IMR-90 (cell line): ENCODE results near the gene NGB. TPM values are rescaled to one million over a fixed set of nuclear protein-coding genes. Genes with fewer than 3 reads are reported as not detected.

Experiments used
- ATAC-seq: fragments of 200-7000 bp; cut with Tn5 transposase; 2 replicates; pipeline ENCODE4 v1.9.1; 2020; ENCODE audit warnings: low read depth, mild to moderate bottlenecking, moderate library complexity
- BruUV-seq: library from RNA; stranded (reverse); fragments of 400-500 nt; replicated peaks from 2 replicates; lab custom pipeline; 2021; lab: Mats Ljungman, UMichigan
- CTCF ChIA-PET: fragments of 300-600 bp; formaldehyde crosslinking; extraction: SDS; loops from one replicate; lab custom pipeline; 2021; ENCODE audit warnings: antibody characterized with exemption; lab: Yijun Ruan, JAX
- POLR2A ChIA-PET: fragments of 300-600 bp; sonication (Branson Sonifier 250); formaldehyde crosslinking; loops from one replicate; lab custom pipeline; 2022; ENCODE audit warnings: antibody characterized with exemption; ENCODE audit not compliant: unreplicated experiment; lab: Charles Lee
- DNase-seq: peaks from one replicate; pipeline ENCODE4 v3.0.0; 2013
- H2AFZ ChIP-seq: replicated peaks from 2 replicates; pipeline ENCODE3; 2013; ENCODE audit warnings: low read length, mild to moderate bottlenecking; ENCODE audit not compliant: poor library complexity
- H2AK5ac ChIP-seq: 2 replicates; pipeline ENCODE4 v1.6.1; 2013; ENCODE audit warnings: low read depth, low read length, inconsistent platforms
- H2AK9ac ChIP-seq: replicated peaks from 2 replicates; pipeline ENCODE3; 2013; ENCODE audit warnings: mild to moderate bottlenecking, low read depth, low read length, moderate library complexity; ENCODE audit not compliant: poor library complexity
- H2BK120ac ChIP-seq: 2 replicates; pipeline ENCODE4 v1.6.1; 2013; ENCODE audit warnings: low read depth, low read length, inconsistent platforms
- H2BK15ac ChIP-seq: 3 replicates; pipeline ENCODE4 v1.6.1; 2013; ENCODE audit warnings: low read depth, low read length, inconsistent platforms
- H2BK20ac ChIP-seq: 2 replicates; pipeline ENCODE4 v1.6.1; 2013; ENCODE audit warnings: low read depth, mild to moderate bottlenecking, inconsistent platforms, low read length, moderate library complexity
- H2BK5ac ChIP-seq: 2 replicates; pipeline ENCODE4 v1.6.1; 2013; ENCODE audit warnings: mild to moderate bottlenecking, low read depth, low read length, inconsistent platforms; ENCODE audit not compliant: poor library complexity, severe bottlenecking
- H3K14ac ChIP-seq: replicated peaks from 2 replicates; pipeline ENCODE4 v1.6.1; 2013; ENCODE audit warnings: low read depth, low read length, inconsistent platforms
- H3K18ac ChIP-seq: 2 replicates; pipeline ENCODE4 v1.6.1; 2013; ENCODE audit warnings: low read depth, low read length, control low read depth
- H3K23ac ChIP-seq: 2 replicates; pipeline ENCODE4 v1.6.1; 2013; ENCODE audit warnings: low read depth, low read length, inconsistent platforms
- H3K27ac ChIP-seq: 2 replicates; pipeline ENCODE4 v1.5.1; 2013; ENCODE audit warnings: mild to moderate bottlenecking, control low read depth, low read length; ENCODE audit not compliant: insufficient read depth
- H3K27me3 ChIP-seq: 2 replicates; pipeline ENCODE4 v1.6.1; 2013; ENCODE audit warnings: low read length; ENCODE audit not compliant: control insufficient read depth, insufficient read depth
- H3K36me3 ChIP-seq: 2 replicates; pipeline ENCODE4 v1.6.1; 2013; ENCODE audit warnings: low read length, mixed read lengths; ENCODE audit not compliant: control insufficient read depth, insufficient read depth
- H3K4ac ChIP-seq: 2 replicates; pipeline ENCODE4 v1.6.1; 2013; ENCODE audit warnings: low read depth, low read length, inconsistent platforms
- H3K4me1 ChIP-seq: 2 replicates; pipeline ENCODE4 v1.6.1; 2013; ENCODE audit warnings: low read length, mixed read lengths; ENCODE audit not compliant: control insufficient read depth, insufficient read depth
- H3K4me2 ChIP-seq: 2 replicates; pipeline ENCODE4 v1.6.1; 2013; ENCODE audit warnings: low read depth, mild to moderate bottlenecking, control low read depth, low read length, moderate library complexity
- H3K4me3 ChIP-seq: 2 replicates; pipeline ENCODE4 v1.5.1; 2013; ENCODE audit warnings: low read depth, mild to moderate bottlenecking, control low read depth, low read length, moderate library complexity; ENCODE audit not compliant: insufficient read depth
- H3K56ac ChIP-seq: 2 replicates; pipeline ENCODE4 v1.6.1; 2013; ENCODE audit warnings: low read length, inconsistent platforms; ENCODE audit not compliant: insufficient read depth; ENCODE audit errors: extremely low read depth
- H3K79me1 ChIP-seq, 2 experiments: 2 replicates each; pipeline ENCODE4 v1.6.1; 2013; ENCODE audit warnings: low read length in 2 of 2, inconsistent platforms in 1 of 2, low read depth in 1 of 2
- H3K9ac ChIP-seq: 2 replicates; pipeline ENCODE4 v1.6.1; 2013; ENCODE audit warnings: low read depth, low read length, control low read depth
- H3K9me1 ChIP-seq: 2 replicates; pipeline ENCODE4 v1.6.1; 2013; ENCODE audit warnings: low read length, inconsistent platforms; ENCODE audit not compliant: insufficient read depth
- H3K9me3 ChIP-seq: 2 replicates; pipeline ENCODE4 v1.6.1; 2013; ENCODE audit warnings: low read length; ENCODE audit not compliant: control insufficient read depth, insufficient read depth
- H4K20me1 ChIP-seq: 2 replicates; pipeline ENCODE4 v1.6.1; 2013; ENCODE audit warnings: low read length, inconsistent platforms; ENCODE audit not compliant: insufficient read depth
- H4K5ac ChIP-seq: 2 replicates; pipeline ENCODE4 v1.6.1; 2013; ENCODE audit warnings: mild to moderate bottlenecking, low read depth, low read length, control low read depth
- H4K8ac ChIP-seq, 2 experiments: 2 replicates each; pipeline ENCODE4 v1.6.1; 2013; ENCODE audit warnings: low read depth in 2 of 2, low read length in 2 of 2, control low read depth in 1 of 2, inconsistent platforms in 1 of 2
- H4K91ac ChIP-seq: 2 replicates; pipeline ENCODE4 v1.6.1; 2013; ENCODE audit warnings: low read depth, low read length, inconsistent platforms; ENCODE audit not compliant: insufficient read depth
- BHLHE40 ChIP-seq: fragments of 150-350 bp; IDR thresholded peaks from 2 replicates; pipeline ENCODE4 v1.6.1; 2016; ENCODE audit warnings: mild to moderate bottlenecking, low read depth, low read length
- CEBPB ChIP-seq: IDR thresholded peaks from 2 replicates; pipeline ENCODE4 v1.6.1; 2012; ENCODE audit warnings: low read depth, low read length, improper control_type of control experiment
- CHD1 ChIP-seq: IDR thresholded peaks from 2 replicates; pipeline ENCODE4 v1.6.1; 2012; ENCODE audit warnings: low read depth, low read length, improper control_type of control experiment
- FOS ChIP-seq: fragments of 150-350 bp; IDR thresholded peaks from 2 replicates; pipeline ENCODE4 v1.6.1; 2016; ENCODE audit warnings: low read depth, low read length
- MAFK ChIP-seq: IDR thresholded peaks from 2 replicates; pipeline ENCODE4 v1.6.1; 2012; ENCODE audit warnings: low read depth, low read length, improper control_type of control experiment
- MXI1 ChIP-seq: IDR thresholded peaks from 2 replicates; pipeline ENCODE4 v1.6.1; 2012; ENCODE audit warnings: low read depth, mild to moderate bottlenecking, low read length, moderate library complexity, borderline replicate concordance
- NFE2L2 ChIP-seq: fragments of 150-350 bp; IDR thresholded peaks from 2 replicates; pipeline ENCODE4 v1.6.1; 2016; ENCODE audit warnings: low read depth, mild to moderate bottlenecking, low read length
- RAD21 ChIP-seq: IDR thresholded peaks from 2 replicates; pipeline ENCODE4 v1.6.1; 2012; ENCODE audit warnings: low read length, improper control_type of control experiment
- RCOR1 ChIP-seq: IDR thresholded peaks from 2 replicates; pipeline ENCODE4 v1.6.1; 2012; ENCODE audit warnings: mild to moderate bottlenecking, low read length, improper control_type of control experiment; ENCODE audit not compliant: insufficient replicate concordance
- RFX5 ChIP-seq: IDR thresholded peaks from 2 replicates; pipeline ENCODE4 v1.8.0; 2012; ENCODE audit warnings: low read depth, mild to moderate bottlenecking, low read length, moderate library complexity
- SMC3 ChIP-seq: fragments of 150-350 bp; IDR thresholded peaks from 2 replicates; pipeline ENCODE4 v1.6.1; 2016; ENCODE audit warnings: low read depth, mild to moderate bottlenecking, antibody characterized with exemption, low read length, moderate library complexity
- WGBS, 2 experiments: methylation state at CpG; one replicate each; pipeline versions ENCODE4 v1.1.5 to v1.1.7; 2013; ENCODE audit warnings: missing lambda C conversion rate in 2 of 2; ENCODE audit not compliant: insufficient read length in 1 of 2; ENCODE audit errors: extremely low coverage in 2 of 2; 5-methylcytosine and 5-hydroxymethylcytosine counted together
- dilution Hi-C: fragments of 300-500 bp; cut with HindIII; formaldehyde crosslinking; loops from one replicate; pipeline ENCODE4 v1.14.3; 2018; ENCODE audit warnings: low sequenced_read_pairs; ENCODE audit not compliant: unreplicated experiment
- in situ Hi-C: fragments of 300-500 bp; cut with MboI; formaldehyde crosslinking; loops from 3 replicates; pipeline ENCODE4 v1.14.3; 2019; ENCODE audit warnings: low sequenced_read_pairs, inconsistent platforms, mixed read lengths
- intact Hi-C: fragments of 100-400 bp; cut with micrococcal nuclease; formaldehyde crosslinking; loops from 2 replicates; pipeline ENCODE4 v1.10.0; 2022
- polyA plus RNA-seq, 3 experiments: library from polyadenylated mRNA; depleted of rRNA; stranded (reverse); fragments of >200 nt; gene quantifications; 2 replicates each; pipeline ENCODE4 v1.2.3, GENCODE V29; 2012; ENCODE audit warnings: low replicate concordance in 1 of 3
- total RNA-seq: library from RNA; depleted of rRNA; stranded (reverse); fragments of >200 nt; gene quantifications from 2 replicates; pipeline ENCODE4 v1.2.3, GENCODE V29; 2012
- TF ChIP-seq, protein P1 (sequence below): conservative IDR thresholded peaks from 2 replicates; pipeline ENCODE4 v1.5.1; 2012; ENCODE audit warnings: mild to moderate bottlenecking, low read depth, low read length, improper control_type of control experiment
- TF ChIP-seq, protein P2 (sequence below): fragments of 150-350 bp; IDR thresholded peaks from 2 replicates; pipeline ENCODE4 v1.6.1; 2017; ENCODE audit warnings: mild to moderate bottlenecking, antibody characterized with exemption, low read length, low read depth

Gene NGB
- total and polyA plus RNA-seq, 2 of the 4 experiments (the other 2 are of a cell fraction), result not detected

DNA sequence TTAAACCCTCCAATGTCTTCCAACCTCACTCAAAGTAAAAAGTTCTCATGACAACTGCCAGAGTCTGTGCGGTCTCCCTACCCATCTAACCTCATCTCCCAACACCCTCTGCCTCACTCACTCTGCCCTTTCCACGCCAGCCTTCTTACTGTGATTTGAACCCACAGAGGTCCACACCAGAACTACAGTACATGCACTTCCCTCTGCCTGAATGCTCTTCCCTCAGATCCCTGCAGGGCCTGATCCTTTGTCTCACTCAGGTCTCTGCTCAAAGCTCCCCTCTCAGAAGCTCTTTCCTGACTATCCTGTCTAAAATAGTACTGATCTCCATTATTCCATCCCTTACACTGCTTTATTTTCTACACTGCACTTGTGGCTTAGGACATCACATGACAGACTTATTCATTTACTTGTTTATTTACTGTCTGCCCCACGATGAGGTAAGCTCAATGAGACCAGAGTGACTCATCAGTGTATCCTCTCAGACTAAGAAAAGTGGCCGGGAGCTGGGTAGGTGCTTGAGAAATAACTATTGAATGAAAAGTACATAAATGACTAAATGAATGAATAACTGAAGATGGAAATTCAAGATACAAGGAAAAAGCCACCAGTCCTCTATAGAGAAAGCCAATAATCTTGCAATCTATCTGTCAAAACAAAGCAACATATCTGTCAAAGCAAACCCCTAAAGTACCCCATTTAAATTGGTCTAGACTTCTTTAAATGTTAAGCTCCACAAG, 32.6 kb upstream of the NGB start:
- WGBS, 2 experiments, result 100% methylated on average over 2 of the region's 4 CpGs; no CpG with 5 or more reads in 1 of the 2 experiments
- peak overlapping the region; percentile 42 for H3K27ac ChIP-seq
- POLR2A ChIA-PET, result interaction anchor here (0.6 to 0.9 kb wide), 3 partner anchors 11 to 12 kb away, joined by 3 to 4 read pairs (median 4); no protein-coding TSS in a partner anchor
- no peaks in the 10 kb centered on the region for H3K27me3 ChIP-seq
- H3K9me1 ChIP-seq, result peaks cover 15% of the 10 kb centered on the region
- no peak overlapping the region for H3K9ac ChIP-seq
- H3K18ac ChIP-seq, result peak overlapping the region; percentile 82
- H2BK5ac ChIP-seq, result peak overlapping the region; percentile 77
- H2AK5ac ChIP-seq, result peak overlapping the region; percentile 89
- peak overlapping the region; percentile 25 for H2AFZ ChIP-seq
- peak overlapping the region; percentile 18; the same call in 1 of the 3 replicates for H2BK15ac ChIP-seq
- peak overlapping the region; percentile 81 for H2BK20ac ChIP-seq
- peak overlapping the region; percentile 86 for H3K4ac ChIP-seq
- peaks cover 6 to 15% of the 10 kb centered on the region in 2 experiments for H3K79me1 ChIP-seq
- H2AK9ac ChIP-seq, result no peak overlapping the region
- H2BK120ac ChIP-seq, result peak overlapping the region; percentile 81
- H4K8ac ChIP-seq, result peak overlapping the region in 1 of 2 experiments; percentile 45; a peak in 1 of 4 replicates
- intact Hi-C loops, result loop anchor here (5.0 kb wide), 2 partner anchors 249 to 431 kb away; no protein-coding TSS in a partner anchor
- peak; percentile 97 for DNase-seq
- no TSS peak for BruUV-seq
- peaks cover 1% of the 10 kb centered on the region; the same call in 1 of the 2 replicates for H3K36me3 ChIP-seq
- peak overlapping the region; percentile 17; the same call in 1 of the 2 replicates for H4K5ac ChIP-seq
- peaks cover 9% of the 10 kb centered on the region; the same call in 1 of the 2 replicates for H4K20me1 ChIP-seq
- in situ Hi-C loops, result loop anchor here (25.0 kb wide), 1 partner anchor 416 kb away; no protein-coding TSS in a partner anchor
- peak overlapping the region; percentile 58 for H3K14ac ChIP-seq
- H3K56ac ChIP-seq, result peak overlapping the region; percentile 59; the same call in 1 of the 2 replicates
- dilution Hi-C loops, result no loop called here
- H3K4me2 ChIP-seq, result peak overlapping the region; percentile 72
- no peak overlapping the region for H3K4me3 ChIP-seq
- CTCF ChIA-PET, result interaction anchor here (0.5 to 7.0 kb wide), 3 partner anchors 11 to 37 kb away, joined by 3 to 116 read pairs (median 5); no protein-coding TSS in a partner anchor
- peaks cover 12% of the 10 kb centered on the region for H3K4me1 ChIP-seq
- peak; percentile 77 for ATAC-seq
- peak overlapping the region; percentile 56 for H4K91ac ChIP-seq
- no peaks in the 10 kb centered on the region for H3K9me3 ChIP-seq
- H3K23ac ChIP-seq, result peak overlapping the region; percentile 34
- TF ChIP-seq, protein P1, sequence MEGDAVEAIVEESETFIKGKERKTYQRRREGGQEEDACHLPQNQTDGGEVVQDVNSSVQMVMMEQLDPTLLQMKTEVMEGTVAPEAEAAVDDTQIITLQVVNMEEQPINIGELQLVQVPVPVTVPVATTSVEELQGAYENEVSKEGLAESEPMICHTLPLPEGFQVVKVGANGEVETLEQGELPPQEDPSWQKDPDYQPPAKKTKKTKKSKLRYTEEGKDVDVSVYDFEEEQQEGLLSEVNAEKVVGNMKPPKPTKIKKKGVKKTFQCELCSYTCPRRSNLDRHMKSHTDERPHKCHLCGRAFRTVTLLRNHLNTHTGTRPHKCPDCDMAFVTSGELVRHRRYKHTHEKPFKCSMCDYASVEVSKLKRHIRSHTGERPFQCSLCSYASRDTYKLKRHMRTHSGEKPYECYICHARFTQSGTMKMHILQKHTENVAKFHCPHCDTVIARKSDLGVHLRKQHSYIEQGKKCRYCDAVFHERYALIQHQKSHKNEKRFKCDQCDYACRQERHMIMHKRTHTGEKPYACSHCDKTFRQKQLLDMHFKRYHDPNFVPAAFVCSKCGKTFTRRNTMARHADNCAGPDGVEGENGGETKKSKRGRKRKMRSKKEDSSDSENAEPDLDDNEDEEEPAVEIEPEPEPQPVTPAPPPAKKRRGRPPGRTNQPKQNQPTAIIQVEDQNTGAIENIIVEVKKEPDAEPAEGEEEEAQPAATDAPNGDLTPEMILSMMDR, result no peak
- TF ChIP-seq RAD21 (no peak), NFE2L2 (peak; percentile 67; the same call in 1 of the 2 replicates), MXI1 (no peak), MAFK (no peak), CHD1 (0 out of 2 replicates have a peak, but pooled peaks have one; percentile 19), RFX5 (no peak), FOS (peak; percentile 99), RCOR1 (no peak), SMC3 (no peak), CEBPB (peak; percentile 87), BHLHE40 (peak; percentile 84)
- TF ChIP-seq, protein P2, sequence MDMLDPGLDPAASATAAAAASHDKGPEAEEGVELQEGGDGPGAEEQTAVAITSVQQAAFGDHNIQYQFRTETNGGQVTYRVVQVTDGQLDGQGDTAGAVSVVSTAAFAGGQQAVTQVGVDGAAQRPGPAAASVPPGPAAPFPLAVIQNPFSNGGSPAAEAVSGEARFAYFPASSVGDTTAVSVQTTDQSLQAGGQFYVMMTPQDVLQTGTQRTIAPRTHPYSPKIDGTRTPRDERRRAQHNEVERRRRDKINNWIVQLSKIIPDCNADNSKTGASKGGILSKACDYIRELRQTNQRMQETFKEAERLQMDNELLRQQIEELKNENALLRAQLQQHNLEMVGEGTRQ, result peak; percentile 90
